Neuron (in vitro differentiated cells): Measurements from ENCODE around the gene PARN.
"Not testable (repeated sequence)": the region's sequence is repeated elsewhere in the genome, so short reads cannot be mapped to it uniquely, and the experiment has no call there.

Experiments
- H2AFZ ChIP-seq: one replicate; pipeline ENCODE4 v1.6.1; 2013; ENCODE audit warnings: low read depth, mild to moderate bottlenecking, inconsistent platforms, low read length, moderate library complexity
- H3K27me3 ChIP-seq: one replicate; pipeline ENCODE4 v1.6.1; 2013; ENCODE audit warnings: low read length; ENCODE audit not compliant: insufficient read depth
- H3K36me3 ChIP-seq: one replicate; pipeline ENCODE4 v1.6.1; 2013; ENCODE audit warnings: low read length; ENCODE audit not compliant: insufficient read depth
- H3K4me1 ChIP-seq: one replicate; pipeline ENCODE4 v1.6.1; 2013; ENCODE audit warnings: low read length; ENCODE audit not compliant: insufficient read depth
- H3K4me3 ChIP-seq: 2 replicates; pipeline ENCODE4 v1.5.1; 2013; ENCODE audit warnings: mild to moderate bottlenecking, low read length, moderate library complexity
- H3K9me3 ChIP-seq: one replicate; pipeline ENCODE4 v1.6.1; 2013; ENCODE audit warnings: low read length

The PARN gene

DNA sequence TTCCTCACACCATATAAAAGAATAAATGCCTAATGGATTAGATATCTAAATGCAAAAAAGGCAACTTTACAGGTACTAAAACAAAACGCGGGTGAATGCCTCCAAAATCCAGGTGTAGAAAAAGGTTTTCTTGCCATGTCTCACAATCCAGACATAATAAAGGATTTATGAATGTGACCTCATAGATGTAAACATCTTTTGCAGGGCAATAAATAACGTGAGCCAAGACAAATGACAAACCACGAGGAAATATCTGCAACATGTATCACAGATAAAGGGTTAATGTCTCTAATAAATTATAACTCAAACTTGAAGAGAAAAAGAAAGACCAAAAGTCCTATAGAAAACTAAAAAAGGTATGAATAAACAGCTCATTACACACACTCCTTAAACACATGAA, 180.7 kb downstream of the PARN start:
- H2AFZ ChIP-seq = no peak overlapping the region
- no peak overlapping the region for H3K4me3 ChIP-seq

GRCh38 chr16:14448879-14449278, 181.2 kb downstream of the PARN start:
- Histone ChIP-seq H3K27me3 (no peaks in the 10 kb centered on the region), H3K4me3 (no peak overlapping the region), H3K36me3 (no peaks in the 10 kb centered on the region), H3K4me1 (peaks cover 4% of the 10 kb centered on the region), H3K9me3 (no peaks in the 10 kb centered on the region), H2AFZ (no peak overlapping the region)

More for the DNA sequence above, 180.7 kb downstream of the PARN start:
- H3K9me3 ChIP-seq = no peaks in the 10 kb centered on the region
- no peaks in the 10 kb centered on the region for H3K36me3 ChIP-seq
- H3K27me3 ChIP-seq = no peaks in the 10 kb centered on the region
- peaks cover 4% of the 10 kb centered on the region for H3K4me1 ChIP-seq

DNA sequence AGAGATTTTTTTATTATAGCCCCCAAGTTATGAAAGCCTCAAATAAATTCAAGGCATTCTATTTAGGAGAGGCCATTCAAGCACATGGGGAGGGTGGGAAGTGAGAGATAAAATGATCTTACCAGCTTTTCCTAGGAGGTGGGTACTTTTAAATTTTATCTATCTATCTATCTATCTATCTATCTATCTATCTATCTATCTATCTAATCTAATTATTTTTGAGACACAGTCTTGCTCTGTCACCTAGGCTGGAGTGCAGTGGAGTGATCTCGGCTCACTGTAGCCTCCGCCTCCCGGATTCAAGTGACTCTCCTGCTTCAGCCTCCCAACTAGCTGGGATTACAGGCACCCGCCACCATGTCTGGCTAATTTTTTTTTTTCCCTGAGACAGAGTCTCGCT, 182.3 kb downstream of the PARN start:
- Histone ChIP-seq H2AFZ (no peak overlapping the region), H3K4me1 (peaks cover 4% of the 10 kb centered on the region), H3K9me3 (no peaks in the 10 kb centered on the region)

DNA sequence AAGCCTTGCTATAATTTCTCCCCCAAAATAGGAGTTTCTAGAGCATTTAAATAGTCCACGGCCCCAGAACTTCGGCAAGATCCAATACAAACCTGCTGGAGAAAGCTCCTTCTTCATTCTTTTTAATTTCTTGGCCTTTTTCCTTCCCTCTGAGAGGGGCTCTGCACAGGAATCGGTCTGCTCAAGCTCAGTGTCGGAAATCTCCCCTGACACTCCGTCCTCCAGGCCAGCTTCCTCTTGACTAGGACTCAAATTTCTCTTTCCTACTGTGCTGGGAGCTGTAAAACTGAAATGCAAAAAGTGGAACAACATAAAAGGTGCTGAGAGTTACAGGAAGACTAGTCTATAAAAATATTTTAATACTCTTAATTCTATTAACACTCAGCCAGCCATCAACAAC, 183.3 kb downstream of the PARN start:
- Histone ChIP-seq H3K4me3 (no peak overlapping the region), H3K36me3 (no peaks in the 10 kb centered on the region), H2AFZ (no peak overlapping the region), H3K27me3 (no peaks in the 10 kb centered on the region), H3K9me3 (no peaks in the 10 kb centered on the region), H3K4me1 (peaks cover 4% of the 10 kb centered on the region)

More for the DNA sequence above, 182.3 kb downstream of the PARN start:
- no peaks in the 10 kb centered on the region for H3K36me3 ChIP-seq
- H3K27me3 ChIP-seq = no peaks in the 10 kb centered on the region
- no peak overlapping the region for H3K4me3 ChIP-seq

GRCh38 chr16:14445937-14446715, 183.9 kb downstream of the PARN start:
- Histone ChIP-seq H3K36me3 (no peaks in the 10 kb centered on the region), H3K27me3 (no peaks in the 10 kb centered on the region), H3K4me3 (no peak overlapping the region), H3K9me3 (no peaks in the 10 kb centered on the region), H2AFZ (no peak overlapping the region), H3K4me1 (peaks cover 4% of the 10 kb centered on the region)

GRCh38 chr16:14444979-14445810, 184.9 kb downstream of the PARN start:
- Histone ChIP-seq H3K9me3 (no peaks in the 10 kb centered on the region), H3K36me3 (no peaks in the 10 kb centered on the region), H2AFZ (no peak overlapping the region), H3K4me1 (peaks cover 4% of the 10 kb centered on the region), H3K27me3 (no peaks in the 10 kb centered on the region), H3K4me3 (no peak overlapping the region)

GRCh38 chr16:14441533-14441932, 188.5 kb downstream of the PARN start:
- H2AFZ ChIP-seq, H3K4me3 ChIP-seq, H3K4me1 ChIP-seq, H3K36me3 ChIP-seq, H3K9me3 ChIP-seq, H3K27me3 ChIP-seq: not testable (repeated sequence)

- Histone ChIP-seq H3K36me3 (no peaks in the 10 kb centered on the region), H3K4me3 (no peak overlapping the region), H3K4me1 (no peaks in the 10 kb centered on the region), H2AFZ (no peak overlapping the region), H3K9me3 (no peaks in the 10 kb centered on the region), H3K27me3 (no peaks in the 10 kb centered on the region)
Observed at GRCh38 chr16:14438256-14438655, 191.8 kb downstream of the PARN start.

DNA sequence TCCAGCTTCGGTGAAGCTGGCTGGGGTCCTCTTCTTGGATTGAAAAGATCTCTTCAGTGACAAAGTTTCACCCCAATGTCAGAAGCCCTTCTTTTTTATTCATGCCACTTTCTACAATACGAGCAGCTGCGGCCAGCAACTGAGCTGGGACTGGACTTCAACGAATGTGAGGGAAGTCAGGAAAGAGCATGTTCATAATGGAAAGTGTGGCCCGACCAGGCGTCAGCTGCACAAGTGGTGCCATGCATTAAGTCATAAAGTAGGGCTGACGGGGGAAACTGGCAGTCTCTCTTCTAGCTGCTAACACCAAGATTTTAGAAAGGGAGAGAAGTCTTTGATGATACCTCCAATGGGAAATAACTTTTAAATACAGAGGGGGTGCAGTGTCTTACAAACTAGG, 192.6 kb downstream of the PARN start:
- H3K27me3 ChIP-seq = no peaks in the 10 kb centered on the region
- H2AFZ ChIP-seq = no peak overlapping the region
- H3K9me3 ChIP-seq = no peaks in the 10 kb centered on the region
- no peak overlapping the region for H3K4me3 ChIP-seq
- H3K4me1 ChIP-seq = no peaks in the 10 kb centered on the region
- H3K36me3 ChIP-seq = no peaks in the 10 kb centered on the region

GRCh38 chr16:14436401-14436955, 193.6 kb downstream of the PARN start:
- no peaks in the 10 kb centered on the region for H3K4me1 ChIP-seq
- H3K4me3 ChIP-seq = no peak overlapping the region
- no peaks in the 10 kb centered on the region for H3K36me3 ChIP-seq
- no peak overlapping the region for H2AFZ ChIP-seq
- H3K27me3 ChIP-seq = no peaks in the 10 kb centered on the region
- H3K9me3 ChIP-seq = no peaks in the 10 kb centered on the region

- Histone ChIP-seq H3K4me3 (no peak overlapping the region), H3K36me3 (no peaks in the 10 kb centered on the region), H2AFZ (no peak overlapping the region), H3K9me3 (no peaks in the 10 kb centered on the region), H3K4me1 (no peaks in the 10 kb centered on the region), H3K27me3 (no peaks in the 10 kb centered on the region)
Observed at GRCh38 chr16:14434860-14435259, 195.2 kb downstream of the PARN start.

DNA sequence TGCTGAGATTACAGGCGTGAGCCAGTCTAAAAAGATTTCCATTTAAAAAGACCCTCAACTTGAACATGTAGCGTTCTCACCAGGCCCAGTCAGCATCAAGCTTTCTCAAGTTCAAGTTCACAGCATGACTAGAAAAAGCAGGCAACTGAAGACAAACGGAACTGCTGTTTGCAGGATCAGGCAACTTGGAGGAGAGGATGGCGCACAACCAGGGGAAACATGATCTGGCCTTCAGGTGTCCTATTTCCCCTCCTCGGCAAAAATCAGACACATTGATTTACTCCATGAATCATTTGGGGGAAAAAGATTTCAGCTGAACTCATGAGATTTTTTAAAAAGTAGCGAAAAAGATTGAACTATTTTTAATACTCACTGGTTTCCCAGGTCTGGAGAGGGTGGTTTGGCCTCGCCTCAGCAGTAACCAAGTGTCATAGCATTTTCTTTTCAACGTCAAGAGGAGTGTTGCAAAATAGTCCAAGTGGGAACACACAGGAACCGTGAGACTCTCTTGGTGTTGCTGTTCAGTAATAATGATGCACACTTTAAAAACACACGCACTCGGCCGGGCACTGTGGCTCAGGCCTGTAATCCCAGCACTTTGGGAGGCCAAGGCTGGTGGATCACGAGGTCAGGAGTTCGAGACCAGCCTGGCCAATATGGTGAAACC, 201.0 kb downstream of the PARN start:
- H3K4me3 ChIP-seq, H3K36me3 ChIP-seq, H3K4me1 ChIP-seq, H3K27me3 ChIP-seq, H2AFZ ChIP-seq, H3K9me3 ChIP-seq: not testable (repeated sequence)

DNA sequence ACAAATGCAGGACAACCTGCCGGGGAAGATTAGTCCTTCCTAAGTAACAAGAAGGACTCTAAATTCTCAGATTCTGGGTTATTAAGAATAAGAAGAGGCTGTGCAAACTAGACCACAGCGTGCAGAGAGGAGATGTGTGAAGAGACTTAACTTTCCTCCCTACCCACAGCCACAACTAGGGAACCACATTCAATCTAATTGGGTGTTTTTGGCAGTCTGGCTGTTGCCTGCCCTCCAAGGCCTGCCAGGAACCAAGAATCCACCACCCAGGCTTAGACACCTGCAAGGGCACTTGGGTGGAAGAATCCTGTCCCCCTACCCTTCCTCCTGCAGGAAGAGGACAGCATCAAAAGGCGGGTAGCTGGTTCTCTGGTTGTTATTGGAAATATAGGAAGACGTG, 202.0 kb downstream of the PARN start:
- H3K9me3 ChIP-seq = no peaks in the 10 kb centered on the region
- H3K4me1 ChIP-seq = no peaks in the 10 kb centered on the region
- H3K36me3 ChIP-seq = no peaks in the 10 kb centered on the region
- no peak overlapping the region for H3K4me3 ChIP-seq
- no peaks in the 10 kb centered on the region for H3K27me3 ChIP-seq
- no peak overlapping the region for H2AFZ ChIP-seq
